Vagina (tissue), 2 donors: Measurements from ENCODE around the gene IFT20.

ENCODE experiments used
- CTCF ChIP-seq, 3 experiments: fragments of 450-650 bp in 2 of 3; fragments of 200-600 bp in 1 of 3; sonication (generic) in 1 of 3; IDR thresholded peaks; one replicate each; pipeline ENCODE4 v1.5.1; 2017 to 2019; ENCODE audit warnings: antibody characterized with exemption in 3 of 3, mild to moderate bottlenecking in 2 of 3, moderate library complexity in 2 of 3
- POLR2A ChIP-seq, 2 donors: fragments of 450-650 bp; IDR thresholded peaks; one replicate each; pipeline ENCODE4 v1.6.1; 2017; ENCODE audit warnings: antibody characterized with exemption in 2 of 2, mild to moderate bottlenecking in 2 of 2, moderate library complexity in 2 of 2

- TF ChIP-seq POLR2A (IDR thresholded peaks at IDR 0.05) (no peak), CTCF (IDR thresholded peaks at IDR 0.05) (no peak)
Measured at GRCh38 chr17:28317099-28317965, 17.9 kb downstream of the IFT20 start.
